Measurements from ENCODE around the gene MRTFB. TPM values are rescaled to one million over a fixed set of nuclear protein-coding genes. Genes with fewer than 3 reads are reported as not detected.

MRTFB gene
- total and polyA plus RNA-seq, 2 of the 13 experiments (the other 11 are each of a cell fraction or from before 2014, with no cell fraction given), result 11.4 to 14.0 TPM

DNA sequence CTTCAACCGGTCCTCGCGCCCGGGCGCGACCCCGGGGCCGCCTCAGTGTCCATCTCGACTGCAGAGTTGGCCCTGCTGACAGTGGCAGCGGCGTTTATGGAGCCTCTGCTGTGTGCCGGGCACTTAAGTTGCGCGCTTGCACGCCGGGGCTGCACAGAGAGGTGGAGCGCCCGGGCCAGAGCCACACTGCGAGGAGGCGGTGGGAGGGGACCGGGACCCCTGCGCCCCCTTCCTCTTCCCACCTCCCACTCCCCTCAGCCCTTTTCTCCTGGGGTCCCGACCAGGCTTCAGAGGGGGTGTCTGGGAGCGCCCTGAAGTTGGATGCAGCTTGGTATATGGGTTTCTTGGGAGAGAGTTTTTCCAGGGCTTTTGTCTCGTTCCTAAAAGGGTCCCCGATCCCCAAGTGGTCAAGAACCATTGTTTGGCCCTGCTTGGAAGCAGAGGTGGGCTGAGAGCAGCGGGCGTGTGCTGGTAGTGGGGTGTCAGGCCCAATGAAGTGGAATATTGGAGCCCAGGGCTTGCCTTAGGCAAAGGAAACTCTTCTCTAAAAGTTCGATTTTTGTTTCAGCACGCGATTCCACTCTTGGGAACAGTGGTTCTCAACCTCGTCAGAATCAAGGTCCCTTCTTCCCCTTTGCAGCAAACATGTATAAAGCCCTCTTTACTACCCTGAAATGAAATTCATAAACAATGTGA lies 605 bp downstream of the MRTFB start (continued):
- TF ChIP-seq, protein P1, sequence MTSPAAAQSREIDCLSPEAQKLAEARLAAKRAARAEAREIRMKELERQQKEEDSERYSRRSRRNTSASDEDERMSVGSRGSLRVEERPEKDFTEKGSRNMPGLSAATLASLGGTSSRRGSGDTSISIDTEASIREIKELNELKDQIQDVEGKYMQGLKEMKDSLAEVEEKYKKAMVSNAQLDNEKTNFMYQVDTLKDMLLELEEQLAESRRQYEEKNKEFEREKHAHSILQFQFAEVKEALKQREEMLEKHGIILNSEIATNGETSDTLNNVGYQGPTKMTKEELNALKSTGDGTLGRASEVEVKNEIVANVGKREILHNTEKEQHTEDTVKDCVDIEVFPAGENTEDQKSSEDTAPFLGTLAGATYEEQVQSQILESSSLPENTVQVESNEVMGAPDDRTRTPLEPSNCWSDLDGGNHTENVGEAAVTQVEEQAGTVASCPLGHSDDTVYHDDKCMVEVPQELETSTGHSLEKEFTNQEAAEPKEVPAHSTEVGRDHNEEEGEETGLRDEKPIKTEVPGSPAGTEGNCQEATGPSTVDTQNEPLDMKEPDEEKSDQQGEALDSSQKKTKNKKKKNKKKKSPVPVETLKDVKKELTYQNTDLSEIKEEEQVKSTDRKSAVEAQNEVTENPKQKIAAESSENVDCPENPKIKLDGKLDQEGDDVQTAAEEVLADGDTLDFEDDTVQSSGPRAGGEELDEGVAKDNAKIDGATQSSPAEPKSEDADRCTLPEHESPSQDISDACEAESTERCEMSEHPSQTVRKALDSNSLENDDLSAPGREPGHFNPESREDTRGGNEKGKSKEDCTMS (CRISPR knock-in tag; conservative IDR thresholded peaks at IDR 0.05), result no peak
- TF ChIP-seq PPARG (CRISPR knock-in tag; conservative IDR thresholded peaks at IDR 0.05), result no peak
- no peak for TF ChIP-seq DNMT1 (CRISPR knock-in tag; IDR thresholded peaks at IDR 0.05)
- no peak for TF ChIP-seq PRMT3 (CRISPR knock-in tag; IDR thresholded peaks at IDR 0.05; ENCODE audit: borderline replicate concordance, low read depth)
- TF ChIP-seq NR2C2 (CRISPR knock-in tag; IDR thresholded peaks at IDR 0.05; ENCODE audit: borderline replicate concordance), result no peak
- TF ChIP-seq JUNB (CRISPR knock-in tag; IDR thresholded peaks at IDR 0.05; ENCODE audit: borderline replicate concordance), result no peak
- TF ChIP-seq YEATS4 (CRISPR knock-in tag; IDR thresholded peaks at IDR 0.05; ENCODE audit: borderline replicate concordance), result peak; percentile 82; the same call in 1 of the 2 replicates
- TF ChIP-seq ZNF44 (CRISPR knock-in tag; IDR thresholded peaks at IDR 0.05), result no peak
- no peak for TF ChIP-seq SMARCC2 (IDR thresholded peaks at IDR 0.05)
- TF ChIP-seq MYC (CRISPR knock-in tag; IDR thresholded peaks at IDR 0.05; ENCODE audit: borderline replicate concordance), result no peak
- TF ChIP-seq ZFYVE20 (CRISPR knock-in tag; IDR thresholded peaks at IDR 0.05; ENCODE audit: borderline replicate concordance, low read depth), result no peak
- no peak; the same call in 1 of the 2 replicates for TF ChIP-seq ZNF451 (CRISPR knock-in tag; IDR thresholded peaks at IDR 0.05)
- TF ChIP-seq MXD4 (CRISPR knock-in tag; IDR thresholded peaks at IDR 0.05), result no peak
- no peak for TF ChIP-seq ZNF12 (CRISPR knock-in tag; IDR thresholded peaks at IDR 0.05)
- TF ChIP-seq ZFY (CRISPR knock-in tag; IDR thresholded peaks at IDR 0.05), result peak; percentile 8
- TF ChIP-seq ZNF17 (CRISPR knock-in tag; IDR thresholded peaks at IDR 0.05), result no peak
- TF ChIP-seq, protein P2, sequence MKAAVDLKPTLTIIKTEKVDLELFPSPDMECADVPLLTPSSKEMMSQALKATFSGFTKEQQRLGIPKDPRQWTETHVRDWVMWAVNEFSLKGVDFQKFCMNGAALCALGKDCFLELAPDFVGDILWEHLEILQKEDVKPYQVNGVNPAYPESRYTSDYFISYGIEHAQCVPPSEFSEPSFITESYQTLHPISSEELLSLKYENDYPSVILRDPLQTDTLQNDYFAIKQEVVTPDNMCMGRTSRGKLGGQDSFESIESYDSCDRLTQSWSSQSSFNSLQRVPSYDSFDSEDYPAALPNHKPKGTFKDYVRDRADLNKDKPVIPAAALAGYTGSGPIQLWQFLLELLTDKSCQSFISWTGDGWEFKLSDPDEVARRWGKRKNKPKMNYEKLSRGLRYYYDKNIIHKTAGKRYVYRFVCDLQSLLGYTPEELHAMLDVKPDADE (CRISPR knock-in tag; IDR thresholded peaks at IDR 0.05), result no peak
- no peak for TF ChIP-seq NONO (IDR thresholded peaks at IDR 0.05)
- no peak for TF ChIP-seq NONO (CRISPR knock-in tag; conservative IDR thresholded peaks at IDR 0.05)
- TF ChIP-seq ZNF674 (CRISPR knock-in tag; IDR thresholded peaks at IDR 0.05; ENCODE audit: low read depth), result peak; percentile 6; the same call in 1 of the 2 replicates
- TF ChIP-seq ZSCAN30 (CRISPR knock-in tag; IDR thresholded peaks at IDR 0.05), result no peak
- TF ChIP-seq BRD4 (CRISPR knock-in tag; IDR thresholded peaks at IDR 0.05), result no peak; the same call in 1 of the 2 replicates
- TF ChIP-seq ZNF329 (CRISPR knock-in tag; IDR thresholded peaks at IDR 0.05; ENCODE audit: low read depth), result no peak
- no peak for TF ChIP-seq ZNF567 (CRISPR knock-in tag; IDR thresholded peaks at IDR 0.05; ENCODE audit: borderline replicate concordance)
- TF ChIP-seq GTF3A (CRISPR knock-in tag; conservative IDR thresholded peaks at IDR 0.05), result no peak
- TF ChIP-seq FOXJ3 (CRISPR knock-in tag; IDR thresholded peaks at IDR 0.05; ENCODE audit: borderline replicate concordance), result no peak
- TF ChIP-seq ZNF558 (CRISPR knock-in tag; IDR thresholded peaks at IDR 0.05; ENCODE audit: borderline replicate concordance), result peak; percentile 49; the same call in 1 of the 2 replicates
- no peak for TF ChIP-seq ZNF782 (CRISPR knock-in tag; IDR thresholded peaks at IDR 0.05; ENCODE audit: borderline replicate concordance)
- TF ChIP-seq MEF2D (CRISPR knock-in tag; IDR thresholded peaks at IDR 0.05), result peak; percentile 66; the same call in 1 of the 2 replicates
- TF ChIP-seq SMAD1 (CRISPR knock-in tag; IDR thresholded peaks at IDR 0.05; ENCODE audit: borderline replicate concordance, low read depth), result no peak

Data from HepG2 (cell line).